HG03575 (cell line): ENCODE measurements around the gene FOXN3.

Source experiments
- ATAC-seq: cut with Tn5 transposase; IDR thresholded peaks from one replicate; pipeline ENCODE4 v1.9.1; 2021; ENCODE audit not compliant: unreplicated experiment, insufficient number of reproducible peaks, low FRiP score; ENCODE audit errors: extremely low read depth

FOXN3 gene

DNA sequence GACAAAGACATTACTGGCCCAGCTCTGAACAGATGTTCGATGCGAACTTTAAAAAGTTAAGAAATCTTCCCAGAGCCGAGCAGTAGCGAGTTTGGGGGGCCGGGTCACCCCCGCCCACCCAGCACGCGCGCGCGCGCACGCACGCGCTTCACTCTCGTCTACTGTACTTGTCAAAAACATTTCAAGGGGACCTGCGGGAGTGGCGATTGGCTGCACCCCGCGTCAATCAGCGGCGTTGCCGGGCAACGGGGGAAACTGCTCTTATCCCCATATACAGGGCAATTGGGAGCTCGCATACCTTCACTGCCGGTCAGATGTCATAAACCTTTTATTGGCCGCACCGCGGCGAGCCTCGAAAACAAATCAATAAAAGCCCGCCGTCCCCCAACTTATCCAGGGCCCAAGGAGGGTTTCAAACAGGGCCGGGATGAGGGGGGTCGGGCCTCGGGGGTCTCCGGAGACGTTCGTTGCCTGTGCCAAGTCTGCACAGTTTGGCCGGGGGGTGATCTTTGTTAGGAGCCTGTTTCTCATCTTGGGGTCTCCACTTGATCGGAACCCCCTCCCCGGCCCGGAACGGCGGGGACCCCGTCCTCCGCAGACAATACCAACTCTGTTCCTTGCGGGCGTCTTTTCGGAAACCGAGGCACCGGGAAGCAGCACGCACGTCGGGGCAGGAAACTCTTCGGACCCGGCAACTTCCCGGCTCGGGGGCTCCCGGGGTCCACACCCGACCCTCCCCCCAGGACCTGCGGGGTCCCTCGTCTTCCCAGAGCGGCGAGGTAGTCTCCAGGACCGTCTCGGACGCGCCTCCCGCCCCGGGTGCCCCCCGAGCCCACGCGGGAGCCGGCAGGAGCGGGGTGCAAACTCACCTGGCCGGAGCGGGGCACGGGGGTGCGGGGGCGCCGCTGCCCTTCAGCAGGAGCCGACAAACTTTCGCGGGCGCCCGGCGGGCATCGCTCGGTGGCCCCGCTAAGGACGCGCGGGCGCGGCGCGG is 734 bp downstream of the FOXN3 start:
- ATAC-seq = peak; percentile 79

DNA sequence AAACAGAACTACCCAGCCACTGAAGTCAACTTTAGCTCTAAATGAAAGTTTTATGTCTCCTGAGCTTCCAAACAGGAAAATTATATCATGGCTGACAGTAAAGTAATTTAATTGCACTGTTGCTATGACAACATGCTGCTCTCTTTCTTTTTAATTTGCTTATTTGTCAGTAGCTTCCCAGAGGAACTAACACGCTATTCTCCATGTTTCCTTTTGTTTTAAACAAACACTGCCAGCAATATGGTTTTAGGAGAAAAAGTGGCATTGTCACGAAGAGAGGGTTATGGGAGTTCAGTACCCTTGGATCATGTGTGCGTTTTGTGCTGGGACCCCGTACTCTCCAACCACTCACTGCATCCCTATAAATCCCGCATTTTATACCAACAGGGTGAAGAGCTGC is 1.9 kb downstream of the FOXN3 start:
- ATAC-seq = no peak

GRCh38 chr14:89411976-89412375 is 5.1 kb downstream of the FOXN3 start:
- ATAC-seq = no peak

DNA sequence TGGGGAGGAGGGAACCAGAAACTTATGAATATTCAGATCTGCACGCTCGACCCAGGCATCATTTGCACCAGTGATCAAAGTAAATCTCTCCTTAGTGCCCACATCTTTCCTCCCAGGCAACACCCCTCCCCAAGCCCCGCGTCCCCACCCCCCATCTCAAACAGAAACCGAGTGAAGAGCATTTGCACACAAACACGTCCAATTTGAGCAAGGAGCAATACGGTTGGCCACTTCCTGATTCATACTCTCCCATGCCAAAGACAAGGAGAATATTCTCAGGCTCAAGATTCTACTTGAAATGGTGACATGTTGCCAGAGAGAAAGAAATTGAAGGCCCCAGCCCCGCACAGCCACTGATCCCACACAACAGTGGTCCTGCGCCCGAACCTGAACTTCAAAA is 7.1 kb downstream of the FOXN3 start:
- ATAC-seq = no peak

GRCh38 chr14:89408907-89409700 is 7.9 kb downstream of the FOXN3 start:
- ATAC-seq = no peak

DNA sequence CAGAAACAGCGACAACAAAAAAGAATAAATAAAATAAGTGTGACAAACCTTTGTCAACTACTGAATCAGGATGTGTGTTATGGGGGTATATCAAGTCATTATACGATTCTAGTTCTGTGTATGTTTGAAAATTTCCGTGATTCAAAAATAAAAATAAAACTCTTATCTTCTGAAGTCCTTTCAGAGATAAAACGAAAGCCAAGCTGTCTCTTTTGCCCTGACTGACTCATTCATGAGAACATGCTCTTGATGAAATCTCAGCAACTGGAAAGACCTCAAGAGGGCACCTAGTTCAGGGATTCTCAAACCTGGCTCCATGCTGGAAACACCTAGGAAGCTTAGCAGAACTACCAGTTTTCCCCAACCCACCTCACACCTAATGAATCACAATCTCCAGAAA is 9.2 kb downstream of the FOXN3 start:
- no peak for ATAC-seq

DNA sequence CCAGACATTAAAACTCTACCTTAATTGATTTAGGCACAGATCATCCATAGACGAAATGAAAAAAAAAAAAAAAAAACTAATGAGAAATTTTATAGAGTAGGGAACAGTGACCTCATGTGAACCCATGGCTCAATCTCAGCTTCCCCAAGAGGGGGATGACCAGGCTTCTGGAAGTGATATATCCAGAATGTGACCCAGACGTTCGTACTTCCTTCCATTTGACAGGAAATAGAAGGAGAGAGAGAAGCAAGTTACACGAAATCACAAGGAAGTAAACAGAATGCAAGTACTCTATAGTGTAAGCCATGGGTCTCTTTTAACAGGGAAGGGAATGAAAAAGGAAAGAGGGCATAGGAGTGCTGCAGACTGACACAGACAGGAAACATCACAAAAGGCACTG is 10.1 kb downstream of the FOXN3 start:
- ATAC-seq = no peak

DNA sequence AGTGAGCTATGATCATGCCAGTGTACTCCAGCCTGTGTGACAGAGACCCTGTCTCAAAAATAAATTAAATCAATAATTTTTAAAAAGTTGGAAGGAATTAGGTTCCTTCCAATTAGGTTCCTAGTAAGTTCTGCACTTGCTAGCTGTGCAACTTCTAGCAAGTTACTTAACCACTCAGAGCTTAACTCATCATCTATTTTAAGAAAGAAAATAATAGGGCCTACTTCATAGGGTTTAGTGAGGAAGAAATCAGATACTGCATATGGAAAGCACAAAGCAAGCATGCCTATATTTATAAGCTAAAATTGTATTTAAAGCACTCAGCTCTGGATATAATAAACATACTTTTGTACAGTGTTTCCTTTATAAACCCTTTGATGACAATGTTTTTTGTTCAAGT is 10.7 kb downstream of the FOXN3 start:
- no peak for ATAC-seq

DNA sequence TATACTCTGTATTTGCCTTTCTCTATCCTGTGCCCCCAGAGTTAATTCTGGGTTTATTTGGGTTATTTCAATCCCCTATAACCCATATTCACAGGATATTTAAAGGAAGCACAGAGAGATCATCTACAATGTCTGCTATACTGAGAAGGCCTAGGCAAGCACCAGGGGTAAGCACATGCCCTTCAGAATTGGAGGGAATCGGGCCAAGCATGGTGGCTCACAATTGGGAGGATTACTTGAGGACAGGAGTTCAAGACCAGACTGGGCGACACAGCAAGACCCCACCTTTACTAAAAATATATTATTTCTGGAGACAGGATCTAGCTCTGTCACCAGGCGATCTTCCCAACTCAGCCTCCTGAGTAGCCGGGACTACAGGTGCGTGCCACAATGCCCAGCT is 11.3 kb downstream of the FOXN3 start:
- ATAC-seq = no peak

DNA sequence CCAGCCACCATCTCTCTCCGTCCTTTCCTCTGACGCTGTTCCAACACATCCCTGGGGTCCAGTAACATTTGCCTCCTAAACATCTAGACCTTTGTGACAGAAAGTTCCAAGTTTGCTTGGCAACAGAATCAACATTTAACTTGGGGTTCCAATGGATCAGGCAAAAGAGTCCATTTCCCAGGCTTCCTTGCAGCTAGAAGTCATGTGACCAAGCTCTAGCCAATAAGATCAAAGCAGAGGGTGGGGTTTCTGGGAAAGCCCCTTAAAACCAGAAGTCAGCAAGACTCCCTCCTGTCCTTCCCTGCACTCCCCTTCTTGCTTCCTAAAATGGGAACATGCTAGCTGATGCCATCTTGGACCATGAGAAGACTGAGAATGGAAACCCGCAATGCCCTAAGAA is 14.7 kb downstream of the FOXN3 start:
- ATAC-seq = no peak

GRCh38 chr14:89401761-89402160 is 15.3 kb downstream of the FOXN3 start:
- no peak for ATAC-seq

DNA sequence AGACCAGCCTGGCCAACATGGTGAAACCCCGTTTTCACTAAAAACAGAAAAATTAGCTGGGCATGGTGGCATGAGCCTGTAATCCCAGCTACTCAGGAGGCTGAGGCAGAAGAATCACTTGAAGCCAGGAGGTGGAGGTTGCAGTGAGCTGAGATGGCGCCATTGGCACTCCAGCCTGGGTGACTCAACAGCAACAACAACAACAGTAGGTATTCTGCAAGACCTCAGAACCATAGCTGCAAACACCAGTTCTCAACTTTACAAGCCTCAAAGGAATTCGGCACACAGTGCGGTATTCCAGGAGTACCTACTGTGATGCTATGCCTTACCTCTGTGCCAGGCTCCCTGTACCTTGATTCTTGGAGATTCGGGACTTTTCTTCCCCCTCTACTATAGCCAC is 15.8 kb downstream of the FOXN3 start:
- ATAC-seq = no peak

- no peak for ATAC-seq
Observed at GRCh38 chr14:89400529-89400928, 16.5 kb downstream of the FOXN3 start.

DNA sequence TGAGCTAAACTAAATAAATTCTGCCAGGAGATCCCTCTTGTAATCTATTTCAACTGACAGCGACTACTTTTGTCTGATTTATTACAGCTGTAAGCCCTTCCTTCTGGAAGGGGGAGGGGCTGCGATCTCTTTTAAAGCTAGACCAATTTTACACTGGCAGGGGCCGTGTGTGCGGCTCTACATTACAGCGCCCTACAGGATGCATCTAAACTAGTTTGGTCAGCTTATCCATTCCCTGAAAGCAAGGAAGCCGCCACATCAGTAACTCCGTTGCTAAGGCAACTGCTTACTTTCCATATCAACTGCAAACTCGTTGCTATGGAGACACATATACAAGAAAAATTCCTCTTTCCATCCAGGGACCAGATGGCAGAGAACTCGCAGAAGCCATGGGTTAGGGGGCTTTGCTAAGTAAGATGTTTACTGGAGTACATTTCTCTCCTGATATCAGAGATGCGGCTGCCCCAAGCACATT is 17.4 kb downstream of the FOXN3 start:
- ATAC-seq = no peak

DNA sequence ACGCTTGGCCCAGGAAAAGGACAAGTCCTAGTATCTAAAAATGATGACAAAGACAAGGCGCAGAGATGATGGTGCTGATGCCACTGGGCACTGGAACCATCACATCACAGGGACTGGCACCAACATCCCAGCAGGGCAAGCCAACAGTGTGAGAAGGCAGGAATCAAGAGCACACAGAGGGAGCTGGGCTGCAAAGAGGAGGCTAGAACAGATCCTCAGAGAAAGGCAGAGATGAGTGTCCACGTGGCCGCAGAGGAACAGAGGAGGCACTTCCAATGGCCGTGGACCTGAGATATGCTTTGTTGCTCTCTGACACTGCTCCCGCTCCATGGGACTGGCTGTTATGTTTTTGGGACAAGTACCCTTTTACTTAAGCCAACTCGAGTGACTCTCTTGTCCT is 17.9 kb downstream of the FOXN3 start:
- no peak for ATAC-seq

DNA sequence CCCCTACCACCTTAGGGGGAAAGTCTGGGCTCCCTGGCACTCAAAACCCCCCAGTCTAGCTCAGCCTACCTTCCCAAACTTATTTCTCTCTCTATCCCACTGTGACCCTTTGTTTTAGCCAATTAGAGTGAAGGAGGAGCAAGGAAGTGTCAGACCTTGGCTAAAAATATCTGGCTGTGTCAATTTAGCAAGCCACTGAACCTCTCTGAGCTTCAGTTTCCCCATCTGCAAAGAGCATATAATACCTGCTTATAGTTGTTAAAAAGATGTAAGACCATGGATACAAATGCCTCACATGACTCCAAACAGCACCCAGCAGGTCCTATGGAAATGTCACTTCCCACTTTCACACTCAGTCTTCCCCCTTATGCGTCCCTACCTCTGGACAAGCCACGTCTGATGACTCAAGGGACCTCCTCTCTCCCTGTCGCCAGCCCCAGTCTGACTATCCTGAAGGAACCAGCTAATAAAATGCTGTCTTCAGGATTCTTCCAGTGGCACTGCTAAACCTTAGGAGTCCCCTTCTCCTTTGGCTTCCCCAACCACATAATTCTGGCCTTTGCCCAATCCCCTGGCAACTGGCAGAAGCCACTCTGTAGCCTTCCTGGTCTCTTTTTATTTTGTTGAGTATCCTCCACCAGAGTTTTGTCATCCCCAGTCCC is 19.3 kb downstream of the FOXN3 start:
- no peak for ATAC-seq

DNA sequence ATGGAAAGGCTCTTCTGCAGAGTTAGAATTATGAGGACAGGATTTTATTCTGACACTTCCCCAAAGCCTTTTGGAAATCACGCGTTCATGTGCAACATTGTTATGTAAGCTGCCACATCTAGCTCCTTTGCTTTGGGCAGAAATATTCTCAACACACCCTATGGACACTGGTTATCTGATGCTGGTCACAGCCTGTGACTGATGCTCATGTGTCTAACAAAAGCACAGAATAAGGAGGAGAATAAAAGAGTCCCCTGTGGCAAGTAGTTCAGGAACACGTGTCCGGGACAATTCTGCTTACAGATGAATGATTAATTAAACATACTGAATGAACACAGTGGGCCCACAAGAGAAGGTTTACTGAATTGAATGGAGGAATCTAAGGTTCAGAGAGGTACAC is 22.1 kb downstream of the FOXN3 start:
- ATAC-seq = no peak

DNA sequence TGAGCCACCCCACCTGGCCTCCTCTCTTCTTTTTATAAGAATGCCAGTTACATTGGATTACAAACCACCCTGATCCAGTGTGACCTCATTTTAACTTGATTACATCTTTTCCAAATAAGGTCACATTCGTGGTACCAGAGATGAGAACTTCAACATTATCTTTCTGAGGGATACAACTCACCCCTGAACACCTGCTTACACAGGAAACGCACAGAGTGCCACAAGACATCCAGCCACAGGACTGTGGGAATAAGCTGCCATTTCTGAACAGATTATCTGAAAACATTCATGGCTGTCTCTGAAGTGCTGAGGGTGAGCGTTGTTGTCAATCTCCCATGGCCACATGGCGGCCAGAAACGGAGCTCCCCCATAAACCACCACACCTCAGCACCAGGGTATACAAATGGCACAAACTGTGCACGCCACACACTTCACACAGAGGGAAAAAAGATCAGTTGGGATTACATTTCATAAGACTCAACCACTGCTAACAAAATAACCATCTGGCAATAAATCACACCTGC is 23.7 kb downstream of the FOXN3 start:
- ATAC-seq = no peak

GRCh38 chr14:89392181-89392580 is 24.9 kb downstream of the FOXN3 start:
- no peak for ATAC-seq
